Kidney epithelial cell (primary cell): Measurements from ENCODE around the gene KRT77. TPM values are rescaled to one million over a fixed set of nuclear protein-coding genes. Genes with fewer than 3 reads are reported as not detected.

ENCODE experiments used
- DNase-seq: peaks from one replicate; pipeline ENCODE4 v3.0.0-alpha.2; 2010; ENCODE audit warnings: low read depth
- H3K27me3 ChIP-seq: 2 replicates; pipeline ENCODE4 v1.6.0; 2011; ENCODE audit warnings: low read length; ENCODE audit not compliant: control insufficient read depth, insufficient read depth
- H3K36me3 ChIP-seq: 2 replicates; pipeline ENCODE4 v1.5.1; 2011; ENCODE audit warnings: low read length; ENCODE audit not compliant: control insufficient read depth, insufficient read depth
- H3K4me3 ChIP-seq: 2 replicates; pipeline ENCODE4 v1.5.1; 2011; ENCODE audit warnings: low read depth, mild to moderate bottlenecking, control low read depth, low read length
- CTCF ChIP-seq: IDR thresholded peaks from 2 replicates; pipeline ENCODE4 v1.5.1; 2011; ENCODE audit warnings: mild to moderate bottlenecking, moderate library complexity, low read length, control low read depth, inconsistent platforms; ENCODE audit not compliant: insufficient read depth, poor library complexity, severe bottlenecking
- total RNA-seq: library from RNA; depleted of rRNA; stranded (reverse); fragments of >200 nt; gene quantifications from 2 replicates; pipeline ENCODE4 v1.2.3, GENCODE V29; 2015

The KRT77 gene
- total RNA-seq, 1 donor from 2014 or later = not detected

- Histone ChIP-seq H3K27me3 (peaks cover 20% of the 10 kb centered on the region), H3K36me3 (no peaks in the 10 kb centered on the region), H3K4me3 (no peak overlapping the region)
- no peak for DNase-seq
- no peak for TF ChIP-seq CTCF
Observed at GRCh38 chr12:52683575-52684300, 19.6 kb downstream of the KRT77 start.

- H3K4me3 ChIP-seq = no peak overlapping the region
- TF ChIP-seq CTCF = no peak
- peaks cover 18% of the 10 kb centered on the region for H3K27me3 ChIP-seq
- no peaks in the 10 kb centered on the region for H3K36me3 ChIP-seq
- no peak for DNase-seq
Observed at GRCh38 chr12:52682938-52683574, 20.3 kb downstream of the KRT77 start.

- no peak for DNase-seq
- Histone ChIP-seq H3K36me3 (no peaks in the 10 kb centered on the region), H3K27me3 (peaks cover 13% of the 10 kb centered on the region), H3K4me3 (no peak overlapping the region)
- no peak for TF ChIP-seq CTCF
Observed at GRCh38 chr12:52682381-52682660, 21.0 kb downstream of the KRT77 start.

- H3K27me3 ChIP-seq = peaks cover 13% of the 10 kb centered on the region
- H3K36me3 ChIP-seq = no peaks in the 10 kb centered on the region
- TF ChIP-seq CTCF = no peak
- no peak overlapping the region for H3K4me3 ChIP-seq
- no peak for DNase-seq
Observed at GRCh38 chr12:52681526-52682380, 21.6 kb downstream of the KRT77 start.

- Histone ChIP-seq H3K4me3 (no peak within 1 kb of the TSS), H3K27me3 (peaks cover 10% of the 10 kb centered on the region), H3K36me3 (no peaks in the 10 kb centered on the region)
- DNase-seq = no peak
- no peak for TF ChIP-seq CTCF
Observed at GRCh38 chr12:52680363-52680762, 23.0 kb downstream of the KRT77 start, which contains the start of gene KRT1. TSS of gene KRT1 (minus strand) at chr12:52680407. CDS start at chr12:52680348, 59 bp downstream.
